MCF 10A (cell line): ENCODE results near the gene SLC52A1. TPM values are rescaled to one million over a fixed set of nuclear protein-coding genes. Genes with fewer than 3 reads are reported as not detected.

Experiments used
- BruUV-seq: library from RNA; stranded (reverse); fragments of 400-500 nt; replicated peaks from 2 replicates; lab custom pipeline; 2021; lab: Mats Ljungman, UMichigan
- CTCF ChIA-PET: fragments of 300-600 bp; sonication (Branson Sonifier 250); formaldehyde crosslinking; extraction: SDS; loops from one replicate; lab custom pipeline; 2021; ENCODE audit warnings: antibody characterized with exemption, inconsistent platforms; lab: Yijun Ruan, JAX
- POLR2A ChIA-PET: fragments of 300-600, 350-650 bp; sonication (Branson Sonifier 250); formaldehyde crosslinking; extraction: SDS; loops from one replicate; lab custom pipeline; 2020; ENCODE audit warnings: antibody characterized with exemption, inconsistent platforms; lab: Yijun Ruan, JAX
- DNase-seq: peaks from one replicate; pipeline ENCODE4 v3.0.0-alpha.2; 2018; ENCODE audit not compliant: unreplicated experiment
- H3K27ac Mint-ChIP-seq: one replicate; pipeline ENCODE4 v1.8.0; 2022; ENCODE audit warnings: mild to moderate bottlenecking, low read depth, mixed read lengths; ENCODE audit not compliant: unreplicated experiment
- H3K27me3 Mint-ChIP-seq: one replicate; pipeline ENCODE4 v1.8.0; 2022; ENCODE audit warnings: mixed read lengths; ENCODE audit not compliant: insufficient read depth, unreplicated experiment
- H3K36me3 Mint-ChIP-seq: one replicate; pipeline ENCODE4 v1.8.0; 2022; ENCODE audit warnings: mild to moderate bottlenecking, moderate library complexity, mixed read lengths; ENCODE audit not compliant: insufficient read depth, unreplicated experiment
- H3K4me1 Mint-ChIP-seq: one replicate; pipeline ENCODE4 v1.8.0; 2022; ENCODE audit warnings: mixed read lengths; ENCODE audit not compliant: insufficient read depth, unreplicated experiment
- H3K4me3 Mint-ChIP-seq: one replicate; pipeline ENCODE4 v1.8.0; 2022; ENCODE audit warnings: mild to moderate bottlenecking, moderate library complexity, mixed read lengths; ENCODE audit not compliant: unreplicated experiment
- H3K9me3 Mint-ChIP-seq: one replicate; pipeline ENCODE4 v1.8.0; 2022; ENCODE audit warnings: mixed read lengths; ENCODE audit not compliant: unreplicated experiment
- CTCF ChIP-seq: fragments of 200-600 bp; IDR thresholded peaks from one replicate; pipeline ENCODE4 v1.8.0; 2022; ENCODE audit warnings: antibody characterized with exemption, mild to moderate bottlenecking; ENCODE audit not compliant: unreplicated experiment
- intact Hi-C: fragments of 100-400 bp; cut with micrococcal nuclease; formaldehyde crosslinking; loops from 2 replicates; pipeline ENCODE4 v1.14.1; 2022
- total RNA-seq: library from RNA; stranded (reverse); gene quantifications from 2 replicates; pipeline ENCODE4 v1.2.3, GENCODE V29; 2022

The SLC52A1 gene
- total RNA-seq, 1 experiment from 2014 or later, result not detected

DNA sequence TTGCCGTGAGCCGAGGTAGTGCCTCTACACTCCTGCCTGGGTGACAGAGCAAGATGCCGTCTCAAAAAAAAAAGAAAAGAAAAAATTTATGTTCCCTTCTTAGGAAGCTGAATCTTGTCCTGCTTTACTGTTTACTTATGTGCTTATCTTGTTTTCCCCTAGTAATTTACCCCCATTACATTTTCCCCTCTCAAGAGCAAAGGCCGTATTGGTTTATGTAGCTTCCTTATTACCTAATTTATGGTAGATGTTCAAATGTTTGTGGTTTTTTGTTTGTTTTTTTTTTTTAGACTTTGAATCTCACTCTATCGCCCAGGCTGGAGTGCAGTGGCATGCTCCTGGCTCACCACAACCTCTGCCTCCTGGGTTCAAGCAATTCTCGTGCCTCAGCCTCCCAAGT, 10.3 kb upstream of the SLC52A1 start:
- TF ChIP-seq CTCF, result no peak
- DNase-seq, result no peak
- no peaks in the 10 kb centered on the region for H3K36me3 Mint-ChIP-seq
- POLR2A ChIA-PET, result no interaction called here
- intact Hi-C loops, result no loop called here
- H3K4me3 Mint-ChIP-seq, result no peak overlapping the region
- no peaks in the 10 kb centered on the region for H3K27me3 Mint-ChIP-seq
- CTCF ChIA-PET, result interaction anchor here (0.6 to 0.7 kb wide), 2 partner anchors 17 to 763 kb away, joined by 3 read pairs; no protein-coding TSS in a partner anchor
- H3K4me1 Mint-ChIP-seq, result no peaks in the 10 kb centered on the region
- BruUV-seq, result no TSS peak
- no peak overlapping the region for H3K27ac Mint-ChIP-seq
- no peaks in the 10 kb centered on the region for H3K9me3 Mint-ChIP-seq

DNA sequence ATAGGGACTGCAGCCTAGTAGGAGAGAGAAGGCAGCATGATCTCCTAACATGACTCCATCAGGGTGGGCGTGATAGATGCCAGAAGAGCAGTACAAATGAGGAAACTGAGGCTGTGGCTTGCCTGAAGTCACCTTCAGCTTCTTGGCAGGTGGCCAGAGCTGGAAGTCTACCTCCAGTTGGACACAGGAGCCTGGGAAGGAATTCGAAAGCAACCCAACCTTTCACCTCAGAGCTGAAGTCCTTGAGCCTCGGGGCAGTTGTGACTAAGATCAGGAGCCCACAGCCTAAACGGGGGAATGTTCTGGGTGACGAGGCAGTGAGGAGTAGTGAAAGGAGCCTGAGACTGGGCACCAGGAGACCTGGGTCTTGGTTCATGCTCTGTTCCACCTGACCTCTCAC, 9.4 kb upstream of the SLC52A1 start:
- intact Hi-C loops, result no loop called here
- POLR2A ChIA-PET, result no interaction called here
- no peak for TF ChIP-seq CTCF
- peak; percentile 39 for DNase-seq
- BruUV-seq, result no TSS peak
- CTCF ChIA-PET, result interaction anchor here (1.1 kb wide), 1 partner anchor 14 kb away, joined by 4 read pairs; no protein-coding TSS in a partner anchor
- Mint-ChIP-seq H3K36me3 (no peaks in the 10 kb centered on the region), H3K4me3 (no peak overlapping the region), H3K27ac (no peak overlapping the region), H3K4me1 (no peaks in the 10 kb centered on the region), H3K27me3 (no peaks in the 10 kb centered on the region), H3K9me3 (no peaks in the 10 kb centered on the region)

DNA sequence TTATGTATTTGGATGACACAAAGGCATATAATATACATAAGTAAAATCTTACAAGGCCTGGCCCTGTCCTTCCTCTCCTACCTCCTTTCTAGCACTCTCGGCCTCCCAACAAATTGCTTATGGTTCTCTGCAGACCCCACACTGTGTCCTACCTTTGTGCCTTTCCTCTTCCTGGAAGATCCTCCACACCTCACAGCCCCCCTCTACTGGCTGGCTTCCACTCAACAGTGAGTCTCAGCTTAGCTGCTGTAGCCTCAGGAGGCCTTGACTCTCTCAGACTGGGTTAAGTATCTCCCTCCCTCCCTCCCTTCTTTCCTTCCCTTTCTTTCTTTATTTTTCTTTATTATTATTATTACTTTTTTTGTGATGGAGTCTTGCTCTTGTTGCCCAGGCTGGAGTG, 8.3 kb upstream of the SLC52A1 start:
- Mint-ChIP-seq H3K4me1 (no peaks in the 10 kb centered on the region), H3K27me3 (no peaks in the 10 kb centered on the region), H3K4me3 (no peak overlapping the region), H3K27ac (no peak overlapping the region), H3K9me3 (no peaks in the 10 kb centered on the region), H3K36me3 (no peaks in the 10 kb centered on the region)
- BruUV-seq, result no TSS peak
- ChIA-PET CTCF (no interaction called here), POLR2A (no interaction called here)
- intact Hi-C loops, result no loop called here
- no peak for TF ChIP-seq CTCF
- no peak for DNase-seq

- Mint-ChIP-seq H3K9me3 (no peaks in the 10 kb centered on the region), H3K36me3 (no peaks in the 10 kb centered on the region), H3K4me1 (no peaks in the 10 kb centered on the region), H3K27ac (no peak overlapping the region), H3K4me3 (no peak overlapping the region), H3K27me3 (no peaks in the 10 kb centered on the region)
- no TSS peak for BruUV-seq
- CTCF ChIA-PET, result interaction anchor here (0.5 kb wide), 1 partner anchor 802 kb away, joined by 3 read pairs; no protein-coding TSS in a partner anchor
- POLR2A ChIA-PET, result no interaction called here
- peak; percentile 41 for DNase-seq
- no peak for TF ChIP-seq CTCF
- intact Hi-C loops, result no loop called here
Observed at GRCh38 chr17:5042157-5043022, 7.2 kb upstream of the SLC52A1 start.
